Choroid plexus epithelial cell (primary cell): ENCODE measurements around the gene PRODH2.
"Not testable (repeated sequence)": the region's sequence is repeated elsewhere in the genome, so short reads cannot be mapped to it uniquely, and the experiment has no call there.

Experiments used
- DNase-seq: peaks from one replicate; pipeline ENCODE4 v3.0.0-alpha.2; 2010; ENCODE audit warnings: low read depth
- H3K4me3 ChIP-seq: 2 replicates; pipeline ENCODE4 v1.5.1; 2011; ENCODE audit warnings: low read depth, mild to moderate bottlenecking, control low read depth, low read length, moderate library complexity
- CTCF ChIP-seq: conservative IDR thresholded peaks from 2 replicates; pipeline ENCODE4 v1.5.1; 2011; ENCODE audit warnings: low read depth, mild to moderate bottlenecking, control low read depth, inconsistent platforms, low read length, moderate library complexity

PRODH2 gene

GRCh38 chr19:35841961-35842595, 29.4 kb upstream of the PRODH2 start:
- no peak for DNase-seq
- TF ChIP-seq CTCF: no peak
- H3K4me3 ChIP-seq: no peak overlapping the region

- not testable (repeated sequence) for DNase-seq, H3K4me3 ChIP-seq
Observed at GRCh38 chr19:35836096-35836495, 23.5 kb upstream of the PRODH2 start.

DNA sequence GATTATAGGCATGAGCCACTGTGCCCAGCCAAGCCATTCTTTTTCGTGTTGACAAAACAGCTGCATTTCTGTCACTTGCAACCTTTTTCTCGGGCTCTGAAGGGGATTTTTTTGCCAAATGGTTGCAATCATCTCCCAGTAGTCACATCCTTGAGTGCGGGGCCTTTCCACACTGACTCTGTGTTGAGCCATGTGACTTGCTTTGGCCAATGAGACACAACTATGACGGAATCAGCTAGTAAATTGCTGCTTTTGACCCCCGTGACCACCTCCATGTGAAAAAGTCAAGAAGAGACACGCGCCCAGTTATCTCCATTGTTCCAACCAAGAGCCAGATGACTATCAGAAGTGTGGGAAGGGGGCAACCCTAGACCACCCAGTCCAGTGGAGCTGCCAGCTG, 21.3 kb upstream of the PRODH2 start:
- no peak overlapping the region for H3K4me3 ChIP-seq
- TF ChIP-seq CTCF: no peak
- DNase-seq: no peak

- no peak for DNase-seq
- H3K4me3 ChIP-seq: no peak overlapping the region
- no peak for TF ChIP-seq CTCF
Observed at GRCh38 chr19:35832054-35832453, 19.4 kb upstream of the PRODH2 start.

- no peak overlapping the region for H3K4me3 ChIP-seq
- TF ChIP-seq CTCF: no peak
- DNase-seq: no peak
Observed at GRCh38 chr19:35830986-35831385, 18.3 kb upstream of the PRODH2 start.

GRCh38 chr19:35828692-35829301, 16.2 kb upstream of the PRODH2 start:
- H3K4me3 ChIP-seq: no peak overlapping the region
- DNase-seq: peak; percentile 76
- TF ChIP-seq CTCF: no peak

GRCh38 chr19:35824150-35824549, 11.5 kb upstream of the PRODH2 start:
- no peak for DNase-seq
- TF ChIP-seq CTCF: no peak
- H3K4me3 ChIP-seq: no peak overlapping the region
